A549 (cell line): Measurements from ENCODE around the gene PCDH9. TPM values are rescaled to one million over a fixed set of nuclear protein-coding genes. Genes with fewer than 3 reads are reported as not detected.

Source experiments
- ATAC-seq, 2 experiments: fragments of 200-7000 bp in 1 of 2; fragments of >200 bp in 1 of 2; cut with Nextera tagmentation in 1 of 2; cut with Tn5 transposase in 1 of 2; 3 replicates each; pipeline versions ENCODE4 v1.8.0 to v1.9.1; 2018 to 2020; ENCODE audit warnings: mild to moderate bottlenecking in 1 of 2, moderate library complexity in 1 of 2
- CTCF ChIA-PET: fragments of 300-600 bp; sonication (Branson Sonifier 250); formaldehyde crosslinking; extraction: SDS; loops from one replicate; lab custom pipeline; 2021; ENCODE audit warnings: antibody characterized with exemption, inconsistent platforms; lab: Yijun Ruan, JAX
- POLR2A ChIA-PET: fragments of 350-600 bp; formaldehyde crosslinking; extraction: SDS; loops from one replicate; lab custom pipeline; 2021; ENCODE audit warnings: antibody characterized with exemption, inconsistent platforms; lab: Yijun Ruan, JAX
- DNase-seq, 2 experiments: peaks; one replicate each; pipeline versions ENCODE4 v3.0.0 to v3.0.0-alpha.2; 2011 to 2016; ENCODE audit warnings: low read depth in 1 of 2, low spot score in 1 of 2
- FAIRE-seq: peaks from 2 replicates; lab custom pipeline; 2011; peaks lifted over from hg19 to GRCh38; lab: Jason Lieb, UNC
- H3K27ac ChIP-seq, 2 experiments: fragments of >200 bp; sonication (Bioruptor Twin); formaldehyde crosslinking; 3 replicates each; pipeline ENCODE4 v1.5.1; 2016 to 2017
- H3K4me1 ChIP-seq: fragments of >200 bp; sonication (Bioruptor Twin); formaldehyde crosslinking; 3 replicates; pipeline ENCODE4 v1.6.1; 2016
- H3K4me2 ChIP-seq: fragments of >200 bp; sonication (Bioruptor Twin); formaldehyde crosslinking; 3 replicates; pipeline ENCODE4 v1.6.1; 2016
- H3K4me3 ChIP-seq: fragments of >200 bp; sonication (Bioruptor Twin); formaldehyde crosslinking; 3 replicates; pipeline ENCODE4 v1.5.1; 2016
- H3K9me3 ChIP-seq: fragments of >200 bp; sonication (Bioruptor Twin); formaldehyde crosslinking; 3 replicates; pipeline ENCODE4 v1.6.1; 2016
- ATOH8 ChIP-seq: fragments of 250-450 bp; sonication (Bioruptor Pico); IDR thresholded peaks from 2 replicates; pipeline ENCODE4 v1.5.0; 2020; ENCODE audit warnings: low read depth, mild to moderate bottlenecking, moderate library complexity
- CBX8 ChIP-seq: fragments of 200-600 bp; sonication (generic); IDR thresholded peaks from 2 replicates; pipeline ENCODE4 v1.6.1; 2016
- CHD2 ChIP-seq: fragments of 150-350 bp; IDR thresholded peaks from 2 replicates; pipeline ENCODE4 v1.6.1; 2014; ENCODE audit warnings: low read length; ENCODE audit not compliant: partially characterized antibody
- CTCF ChIP-seq: fragments of >200 bp; sonication (Bioruptor Twin); formaldehyde crosslinking; IDR thresholded peaks from 3 replicates; pipeline ENCODE4 v1.5.1; 2016
- E2F6 ChIP-seq: IDR thresholded peaks from 2 replicates; pipeline ENCODE4 v1.6.1; 2012; ENCODE audit warnings: low read depth, borderline replicate concordance
- ELK1 ChIP-seq: fragments of 150-350 bp; IDR thresholded peaks from 2 replicates; pipeline ENCODE4 v1.6.1; 2014; ENCODE audit warnings: low read depth, mild to moderate bottlenecking, low read length
- EP300 ChIP-seq, 2 experiments: fragments of >200 bp; sonication (Bioruptor Twin); formaldehyde crosslinking; IDR thresholded peaks; 2 replicates in 1 of 2; 3 replicates in 1 of 2; pipeline ENCODE4 v1.6.1; 2016 to 2017
- ESRRA ChIP-seq: fragments of 150-350 bp; IDR thresholded peaks from 2 replicates; pipeline ENCODE4 v1.6.1; 2014; ENCODE audit warnings: mild to moderate bottlenecking, low read length, borderline replicate concordance
- FOSB ChIP-seq: fragments of 250-450 bp; sonication (Bioruptor Pico); IDR thresholded peaks from 2 replicates; pipeline ENCODE4 v1.5.0; 2020; ENCODE audit warnings: mild to moderate bottlenecking, moderate library complexity
- HDAC2 ChIP-seq: fragments of 200-600 bp; sonication (generic); IDR thresholded peaks from 2 replicates; pipeline ENCODE4 v1.6.1; 2016
- HES2 ChIP-seq: fragments of >200 bp; sonication (Bioruptor Twin); formaldehyde crosslinking; IDR thresholded peaks from 2 replicates; pipeline ENCODE4 v1.6.1; 2016
- HMGXB4 ChIP-seq: fragments of 250-450 bp; sonication (Bioruptor Pico); IDR thresholded peaks from 2 replicates; pipeline ENCODE4 v1.5.0; 2021; ENCODE audit warnings: mild to moderate bottlenecking, moderate library complexity, borderline replicate concordance
- NFE2L2 ChIP-seq: fragments of 150-350 bp; conservative IDR thresholded peaks from 2 replicates; pipeline ENCODE4 v1.6.1; 2014; ENCODE audit warnings: low read length
- PHF8 ChIP-seq: fragments of 200-600 bp; sonication (generic); IDR thresholded peaks from 2 replicates; pipeline ENCODE4 v1.6.1; 2016; ENCODE audit warnings: low read depth, mild to moderate bottlenecking, antibody characterized with exemption, moderate library complexity, borderline replicate concordance
- RAD21 ChIP-seq, 2 experiments: fragments of >200 bp in 1 of 2; sonication (Bioruptor Twin) in 1 of 2; formaldehyde crosslinking in 1 of 2; IDR thresholded peaks in 1 of 2; conservative IDR thresholded peaks in 1 of 2; 2 replicates in 1 of 2; 3 replicates in 1 of 2; pipeline ENCODE4 v1.6.1; 2012 to 2018; ENCODE audit warnings: inconsistent platforms in 1 of 2
- RARB ChIP-seq: fragments of 250-450 bp; sonication (Bioruptor Pico); IDR thresholded peaks from 2 replicates; pipeline ENCODE4 v1.8.0; 2021; ENCODE audit warnings: mild to moderate bottlenecking, moderate library complexity
- WGBS: methylation state at CpG from one replicate; pipeline ENCODE4 v1.1.6; 2017; ENCODE audit errors: missing lambda C conversion rate; 5-methylcytosine and 5-hydroxymethylcytosine counted together
- polyA plus RNA-seq, 4 experiments: library from polyadenylated mRNA; depleted of rRNA in 3 of 4; stranded (reverse); fragments of >200 nt; fragmentation: RNase III in 1 of 4; extraction: RNeasy Plus Mini Kit Qiagen cat#74134 plus additional on column Dnase treatment in 1 of 4; gene quantifications; 2 replicates in 3 of 4; 3 replicates in 1 of 4; pipeline ENCODE4 v1.2.3, GENCODE V29; 2011 to 2017

PCDH9 gene
- polyA plus RNA-seq, 2 of the 4 experiments (the other 2 are of a cell fraction), result 16.0 to 29.5 TPM

GRCh38 chr13:66338542-66338941 is 891.6 kb downstream of the PCDH9 start:
- no peaks in the 10 kb centered on the region for H3K9me3 ChIP-seq
- no peak for FAIRE-seq
- TF ChIP-seq CBX8, result no peak
- TF ChIP-seq PHF8, result no peak
- TF ChIP-seq HES2, result no peak
- no peak for TF ChIP-seq EP300 (IDR thresholded peaks at IDR 0.05)
- TF ChIP-seq HDAC2, result no peak
- TF ChIP-seq CTCF, result no peak
- TF ChIP-seq ESRRA, result no peak
- TF ChIP-seq NFE2L2, result no peak
- TF ChIP-seq RARB (CRISPR knock-in tag), result no peak
- no peak for TF ChIP-seq ELK1
- no peak for TF ChIP-seq HMGXB4 (CRISPR knock-in tag)
- no peak for TF ChIP-seq FOSB (CRISPR knock-in tag)
- no peak for TF ChIP-seq RAD21 (conservative IDR thresholded peaks at IDR 0.05 in 1 of 2, IDR thresholded peaks at IDR 0.05 in 1 of 2)
- no peak for TF ChIP-seq ATOH8 (CRISPR knock-in tag)
- TF ChIP-seq, all 56 proteins: peak for 0
- no peak overlapping the region for H3K4me2 ChIP-seq
- H3K4me1 ChIP-seq, result 0 out of 3 replicates have a peak, but pooled peaks cover 3% of the 10 kb centered on the region
- H3K27ac ChIP-seq, result no peak overlapping the region
- 33% methylated on average over 1 of the region's 1 CpG for WGBS
- ChIA-PET CTCF (no interaction called here), POLR2A (no interaction called here)
- DNase-seq (no peak), ATAC-seq (no peak)
- no peak overlapping the region for H3K4me3 ChIP-seq

- ChIA-PET CTCF (no interaction called here), POLR2A (no interaction called here)
- no peak for DNase-seq
- no peak overlapping the region for H3K27ac ChIP-seq
- no peaks in the 10 kb centered on the region for H3K4me1 ChIP-seq
- ATAC-seq, result no peak
- TF ChIP-seq E2F6, result no peak
- no peak for TF ChIP-seq RAD21 (conservative IDR thresholded peaks at IDR 0.05 in 1 of 2, IDR thresholded peaks at IDR 0.05 in 1 of 2)
- TF ChIP-seq CHD2, result no peak
- no peak for TF ChIP-seq ATOH8 (CRISPR knock-in tag)
- no peak for FAIRE-seq
- H3K4me2 ChIP-seq, result no peak overlapping the region
- 92% methylated on average over 4 of the region's 4 CpGs for WGBS
- no peak overlapping the region for H3K4me3 ChIP-seq
- no peaks in the 10 kb centered on the region for H3K9me3 ChIP-seq
These were observed 894.5 kb downstream of the PCDH9 start for GRCh38 chr13:66335626-66336025.
